Naive thymus-derived CD4-positive, alpha-beta T cell (primary cell): ENCODE data around the gene KLHL18. TPM values are rescaled to one million over a fixed set of nuclear protein-coding genes. Genes with fewer than 3 reads are reported as not detected.

ENCODE experiments used
- ATAC-seq: fragments of 150-1000 bp; cut with Tn5 transposase; 2 replicates; pipeline ENCODE4 v1.10.0; 2021; ENCODE audit warnings: mild to moderate bottlenecking, moderate library complexity
- CTCF ChIA-PET: fragments of 350-600 bp; sonication (Branson Sonifier 250); formaldehyde crosslinking; loops from one replicate; lab custom pipeline; 2021; ENCODE audit warnings: antibody characterized with exemption; lab: Charles Lee
- POLR2A ChIA-PET: fragments of 350-600 bp; sonication (Branson Sonifier 250); formaldehyde crosslinking; loops from one replicate; lab custom pipeline; 2021; ENCODE audit warnings: antibody characterized with exemption, inconsistent platforms; lab: Charles Lee
- DNase-seq, 9 donors: peaks; one replicate each; pipeline versions ENCODE4 v3.0.0 to v3.0.0-alpha.2; 2020 to 2022; ENCODE audit warnings: mixed read lengths in 1 of 9
- H3K27ac ChIP-seq: one replicate; pipeline ENCODE4 v1.7.0; 2013; ENCODE audit warnings: mild to moderate bottlenecking, low read depth, low read length, moderate library complexity
- H3K27me3 ChIP-seq, 2 donors: one replicate each; pipeline ENCODE4 v1.7.0; 2013; ENCODE audit warnings: low read length in 2 of 2, mild to moderate bottlenecking in 2 of 2, moderate library complexity in 2 of 2; ENCODE audit not compliant: control insufficient read depth in 2 of 2, insufficient read depth in 2 of 2
- H3K36me3 ChIP-seq, 3 experiments: 1 replicate in 2 of 3; 2 replicates in 1 of 3; pipeline ENCODE4 v1.7.0; 2013; ENCODE audit warnings: low read length in 3 of 3, mild to moderate bottlenecking in 3 of 3, moderate library complexity in 1 of 3; ENCODE audit not compliant: insufficient read depth in 3 of 3, control insufficient read depth in 2 of 3
- H3K4me1 ChIP-seq, 2 donors: one replicate each; pipeline ENCODE4 v1.7.0; 2013; ENCODE audit warnings: low read length in 2 of 2, mild to moderate bottlenecking in 2 of 2, moderate library complexity in 1 of 2; ENCODE audit not compliant: control insufficient read depth in 2 of 2, insufficient read depth in 2 of 2
- H3K4me3 ChIP-seq: 2 replicates; pipeline ENCODE4 v1.7.0; 2013; ENCODE audit warnings: mild to moderate bottlenecking, low read length
- H3K9me3 ChIP-seq, 3 experiments: 1 replicate in 2 of 3; 2 replicates in 1 of 3; pipeline ENCODE4 v1.7.0; 2013; ENCODE audit warnings: low read length in 3 of 3; ENCODE audit not compliant: control insufficient read depth in 2 of 3
- H3K27ac Mint-ChIP-seq, 9 donors: one replicate each; pipeline ENCODE4 v1.8.0; 2020 to 2022; ENCODE audit warnings: mixed read lengths in 9 of 9, mild to moderate bottlenecking in 8 of 9, moderate library complexity in 5 of 9, inconsistent platforms in 2 of 9
- H3K27me3 Mint-ChIP-seq, 5 donors: one replicate each; pipeline ENCODE4 v1.8.0; 2021 to 2022; ENCODE audit warnings: mixed read lengths in 5 of 5, mild to moderate bottlenecking in 1 of 5
- H3K36me3 Mint-ChIP-seq, 5 donors: one replicate each; pipeline ENCODE4 v1.8.0; 2020 to 2022; ENCODE audit warnings: mixed read lengths in 5 of 5, mild to moderate bottlenecking in 3 of 5, inconsistent platforms in 1 of 5
- H3K4me1 Mint-ChIP-seq, 7 donors: one replicate each; pipeline ENCODE4 v1.8.0; 2020 to 2022; ENCODE audit warnings: mixed read lengths in 7 of 7, mild to moderate bottlenecking in 3 of 7, inconsistent platforms in 1 of 7
- H3K4me3 Mint-ChIP-seq, 10 donors: one replicate each; pipeline ENCODE4 v1.8.0; 2020 to 2022; ENCODE audit warnings: mild to moderate bottlenecking in 10 of 10, mixed read lengths in 10 of 10, moderate library complexity in 6 of 10, inconsistent platforms in 2 of 10
- H3K9me3 Mint-ChIP-seq, 11 donors: one replicate each; pipeline ENCODE4 v1.8.0; 2020 to 2022; ENCODE audit warnings: mixed read lengths in 11 of 11, mild to moderate bottlenecking in 4 of 11, inconsistent platforms in 1 of 11, moderate library complexity in 1 of 11
- intact Hi-C, 2 donors: fragments of 100-400 bp; cut with micrococcal nuclease; formaldehyde crosslinking; loops; one replicate each; pipeline ENCODE4 v1.15.1; 2023
- polyA plus RNA-seq, 2 donors: library from polyadenylated mRNA; unstranded; fragments of 300-500 nt; fragmentation: Illumina TruSeq; gene quantifications; one replicate each; pipeline ENCODE4 v1.2.3, GENCODE V29; 2021
- total RNA-seq, 6 experiments: library from RNA in 5 of 6; stranded (reverse) in 5 of 6; gene quantifications; 1 replicate in 5 of 6; 2 replicates in 1 of 6; pipeline ENCODE4 v1.2.3 and lab custom pipeline; 2021 to 2026

Gene KLHL18
- total and polyA plus RNA-seq, 7 experiments from 2014 or later, result 8.8 to 47.5 (median 23.0) TPM

GRCh38 chr3:47294392-47294791 lies 11.6 kb downstream of the KLHL18 start:
- Histone ChIP-seq H3K4me3 (no peak overlapping the region), H3K36me3 (peaks cover 0 to 13% (median 0%) of the 10 kb centered on the region in 3 experiments), H3K9me3 (no peaks in the 10 kb centered on the region), H3K27me3 (no peaks in the 10 kb centered on the region), H3K27ac (no peak overlapping the region), H3K4me1 (no peaks in the 10 kb centered on the region)
- DNase-seq (no peak), ATAC-seq (no peak)
- Mint-ChIP-seq H3K4me1 (peaks cover 31 to 70% (median 60%) of the 10 kb centered on the region in 7 donors), H3K27me3 (no peaks in the 10 kb centered on the region), H3K27ac (peak overlapping the region in 1 of 9 donors; percentile 3), H3K9me3 (peaks cover 0 to 2% (median 0%) of the 10 kb centered on the region in 11 donors), H3K4me3 (peak overlapping the region in 1 of 10 donors; percentile 30), H3K36me3 (peaks cover 2 to 45% (median 10%) of the 10 kb centered on the region in 5 donors)
- ChIA-PET CTCF (no interaction called here), POLR2A (no interaction called here)
- intact Hi-C loops, result no loop called here

GRCh38 chr3:47295322-47295721 lies 12.6 kb downstream of the KLHL18 start:
- Histone ChIP-seq H3K4me1 (no peaks in the 10 kb centered on the region), H3K36me3 (peaks cover 0 to 13% (median 0%) of the 10 kb centered on the region in 3 experiments), H3K27me3 (no peaks in the 10 kb centered on the region), H3K4me3 (no peak overlapping the region), H3K27ac (no peak overlapping the region), H3K9me3 (no peaks in the 10 kb centered on the region)
- ChIA-PET CTCF (interaction anchor here (0.7 kb wide), 1 partner anchor 499 kb away, joined by 3 read pairs; no protein-coding TSS in a partner anchor), POLR2A (no interaction called here)
- H3K27ac Mint-ChIP-seq, result peak overlapping the region in 3 of 9 donors; percentile 35 to 61 (median 51)
- peaks cover 32 to 68% (median 60%) of the 10 kb centered on the region in 7 donors for H3K4me1 Mint-ChIP-seq
- ATAC-seq (no peak), DNase-seq (no peak)
- peaks cover 0 to 1% (median 0%) of the 10 kb centered on the region in 11 donors for H3K9me3 Mint-ChIP-seq
- no peaks in the 10 kb centered on the region for H3K27me3 Mint-ChIP-seq
- peaks cover 0 to 42% (median 10%) of the 10 kb centered on the region in 5 donors for H3K36me3 Mint-ChIP-seq
- no peak overlapping the region for H3K4me3 Mint-ChIP-seq
- intact Hi-C loops, result no loop called here

GRCh38 chr3:47295976-47296375 lies 13.2 kb downstream of the KLHL18 start:
- Histone ChIP-seq H3K27ac (no peak overlapping the region), H3K4me1 (no peaks in the 10 kb centered on the region), H3K9me3 (no peaks in the 10 kb centered on the region), H3K4me3 (no peak overlapping the region), H3K36me3 (peaks cover 0 to 12% (median 0%) of the 10 kb centered on the region in 3 experiments), H3K27me3 (no peaks in the 10 kb centered on the region)
- Mint-ChIP-seq H3K36me3 (peaks cover 0 to 38% (median 10%) of the 10 kb centered on the region in 5 donors), H3K9me3 (peaks cover 0 to 1% (median 0%) of the 10 kb centered on the region in 11 donors), H3K27me3 (no peaks in the 10 kb centered on the region), H3K27ac (peak overlapping the region in 2 of 9 donors; percentile 35 to 44), H3K4me3 (peak overlapping the region in 2 of 10 donors; percentile 5 to 31), H3K4me1 (peaks cover 29 to 67% (median 54%) of the 10 kb centered on the region in 7 donors)
- ChIA-PET CTCF (no interaction called here), POLR2A (no interaction called here)
- intact Hi-C loops, result no loop called here
- DNase-seq (no peak), ATAC-seq (peak; percentile 33)

- DNase-seq, result no peak
- Mint-ChIP-seq H3K36me3 (peaks cover 0 to 45% (median 16%) of the 10 kb centered on the region in 5 donors), H3K4me3 (peak overlapping the region in 3 of 10 donors; percentile 5 to 31 (median 10)), H3K4me1 (peaks cover 29 to 72% (median 54%) of the 10 kb centered on the region in 7 donors), H3K27ac (peak overlapping the region in 2 of 9 donors; percentile 4 to 42), H3K9me3 (peaks cover 0 to 1% (median 0%) of the 10 kb centered on the region in 11 donors), H3K27me3 (no peaks in the 10 kb centered on the region)
- H3K4me1 ChIP-seq, result no peaks in the 10 kb centered on the region
- intact Hi-C loops, result no loop called here
- POLR2A ChIA-PET, result no interaction called here
- CTCF ChIA-PET, result no interaction called here
- ATAC-seq, result peak; percentile 37
- no peak overlapping the region for H3K27ac ChIP-seq
- H3K36me3 ChIP-seq, result peaks cover 0 to 10% (median 0%) of the 10 kb centered on the region in 3 experiments
- no peaks in the 10 kb centered on the region for H3K27me3 ChIP-seq
- no peak overlapping the region for H3K4me3 ChIP-seq
- H3K9me3 ChIP-seq, result no peaks in the 10 kb centered on the region
Measured at GRCh38 chr3:47296562-47297302, 14.0 kb downstream of the KLHL18 start.

- H3K4me3 Mint-ChIP-seq, result no peak overlapping the region
- Histone ChIP-seq H3K27me3 (no peaks in the 10 kb centered on the region), H3K27ac (no peak overlapping the region), H3K4me3 (no peak overlapping the region), H3K4me1 (no peaks in the 10 kb centered on the region), H3K36me3 (peaks cover 0 to 20% (median 0%) of the 10 kb centered on the region in 3 experiments), H3K9me3 (no peaks in the 10 kb centered on the region)
- DNase-seq, result no peak
- peak overlapping the region in 5 of 9 donors; percentile 5 to 30 (median 20) for H3K27ac Mint-ChIP-seq
- intact Hi-C loops, result no loop called here
- no peaks in the 10 kb centered on the region for H3K27me3 Mint-ChIP-seq
- peaks cover 6 to 58% (median 30%) of the 10 kb centered on the region in 5 donors for H3K36me3 Mint-ChIP-seq
- H3K4me1 Mint-ChIP-seq, result peaks cover 27 to 76% (median 52%) of the 10 kb centered on the region in 7 donors
- no peak for ATAC-seq
- POLR2A ChIA-PET, result interaction anchor here (0.7 kb wide), 1 partner anchor 134 kb away, joined by 6 read pairs; no protein-coding TSS in a partner anchor
- CTCF ChIA-PET, result no interaction called here
- H3K9me3 Mint-ChIP-seq, result peaks cover 0 to 1% (median 0%) of the 10 kb centered on the region in 11 donors
Measured at GRCh38 chr3:47298439-47298838, 15.7 kb downstream of the KLHL18 start.

- Mint-ChIP-seq H3K4me1 (peaks cover 27 to 67% (median 47%) of the 10 kb centered on the region in 7 donors), H3K27ac (peak overlapping the region in 1 of 9 donors; percentile 78), H3K4me3 (no peak overlapping the region), H3K9me3 (peaks cover 0 to 1% (median 0%) of the 10 kb centered on the region in 11 donors), H3K27me3 (no peaks in the 10 kb centered on the region), H3K36me3 (peaks cover 6 to 54% (median 24%) of the 10 kb centered on the region in 5 donors)
- CTCF ChIA-PET, result no interaction called here
- Histone ChIP-seq H3K36me3 (peaks cover 0 to 20% (median 0%) of the 10 kb centered on the region in 3 experiments), H3K9me3 (no peaks in the 10 kb centered on the region), H3K27ac (no peak overlapping the region), H3K4me3 (no peak overlapping the region), H3K27me3 (no peaks in the 10 kb centered on the region), H3K4me1 (no peaks in the 10 kb centered on the region)
- DNase-seq, result no peak
- POLR2A ChIA-PET, result interaction anchor here (0.6 kb wide), 1 partner anchor 800 kb away, joined by 3 read pairs; no protein-coding TSS in a partner anchor
- intact Hi-C loops, result no loop called here
- ATAC-seq, result no peak
Measured at GRCh38 chr3:47299381-47300318, 16.9 kb downstream of the KLHL18 start.
